HAP-1 (cell line): ENCODE results near the gene SPINDOC.

ENCODE experiments used
- DNase-seq, 2 experiments: peaks; one replicate each; pipeline ENCODE4 v3.0.0-alpha.2; 2016 to 2020; ENCODE audit warnings: low spot score in 2 of 2
- H3K27me3 ChIP-seq: fragments of 250-450 bp; sonication (Bioruptor Pico); 2 replicates; pipeline ENCODE4 v1.5.1; 2020; ENCODE audit warnings: low read depth, mild to moderate bottlenecking, moderate library complexity
- H3K36me3 ChIP-seq: fragments of 250-450 bp; sonication (Bioruptor Pico); replicated peaks from 2 replicates; pipeline ENCODE4 v1.5.1; 2020; ENCODE audit warnings: mild to moderate bottlenecking
- H3K4me1 ChIP-seq: fragments of 250-450 bp; sonication (Bioruptor Pico); 2 replicates; pipeline ENCODE4 v1.5.1; 2020; ENCODE audit warnings: mild to moderate bottlenecking
- H3K4me3 ChIP-seq: fragments of 250-450 bp; sonication (Bioruptor Pico); 2 replicates; pipeline ENCODE4 v1.5.1; 2020; ENCODE audit warnings: mild to moderate bottlenecking, moderate library complexity
- H3K9me3 ChIP-seq: fragments of 250-450 bp; sonication (Bioruptor Pico); 2 replicates; pipeline ENCODE4 v1.5.1; 2020; ENCODE audit warnings: mild to moderate bottlenecking, moderate library complexity
- in situ Hi-C: fragments of 300-500 bp; cut with MboI; formaldehyde crosslinking; loops from 3 replicates; pipeline ENCODE4 v1.14.3; 2020; ENCODE audit warnings: low sequenced_read_pairs, inconsistent platforms, mixed read lengths

The SPINDOC gene

GRCh38 chr11:63876616-63877015, 63.4 kb downstream of the SPINDOC start:
- Histone ChIP-seq H3K27me3 (no peaks in the 10 kb centered on the region), H3K4me1 (no peaks in the 10 kb centered on the region; the same call in 1 of the 2 replicates), H3K4me3 (no peak overlapping the region), H3K9me3 (no peaks in the 10 kb centered on the region), H3K36me3 (no peaks in the 10 kb centered on the region; the same call in 1 of the 2 replicates)
- no peak for DNase-seq
- in situ Hi-C loops = no loop called here
